Left ventricle myocardium inferior (tissue), 1 donor: ENCODE results near the gene FOXK1. TPM values are rescaled to one million over a fixed set of nuclear protein-coding genes. Genes with fewer than 3 reads are reported as not detected.

Experiments used
- DNase-seq: peaks from one replicate; pipeline ENCODE4 v3.0.0-alpha.2; 2020
- H3K27ac ChIP-seq: fragments of 200-600 bp; replicated peaks from 2 replicates; pipeline ENCODE4 v1.8.0; 2021
- H3K27me3 ChIP-seq: fragments of 200-600 bp; 2 replicates; pipeline ENCODE4 v1.8.0; 2021; ENCODE audit warnings: low read depth
- H3K36me3 ChIP-seq: fragments of 200-600 bp; 2 replicates; pipeline ENCODE4 v1.8.0; 2021
- H3K4me1 ChIP-seq: fragments of 200-600 bp; 2 replicates; pipeline ENCODE4 v1.8.0; 2021
- H3K4me3 ChIP-seq: fragments of 200-600 bp; 2 replicates; pipeline ENCODE4 v1.8.0; 2021; ENCODE audit warnings: mild to moderate bottlenecking, moderate library complexity
- H3K9me3 ChIP-seq: fragments of 200-600 bp; replicated peaks from 2 replicates; pipeline ENCODE4 v1.8.0; 2021
- CTCF ChIP-seq: fragments of 200-600 bp; IDR thresholded peaks from 2 replicates; pipeline ENCODE4 v1.8.0; 2021; ENCODE audit warnings: antibody characterized with exemption, mild to moderate bottlenecking, borderline replicate concordance
- intact Hi-C: fragments of 100-400 bp; cut with micrococcal nuclease; formaldehyde crosslinking; loops from one replicate; pipeline ENCODE4 v1.11.0; 2022
- microRNA-seq: library from miRNA; unstranded; fragments of <30 nt; microRNA quantifications from one replicate; pipeline ENCODE4 v1.2.0, GENCODE V29; 2020
- total RNA-seq: library from RNA; stranded (reverse); fragmentation: NEBNext Ultra II Directional; extraction: Animal tissue kit (Norgen Biotek cat#: 25700); gene quantifications from one replicate; pipeline ENCODE4 v1.2.1, GENCODE V29; 2021
- donor health status: DM: no; HTN: yes; CAD: no; lungs with severe emphysema.

Gene FOXK1
- total RNA-seq, 1 donor from 2014 or later = 18.3 TPM

GRCh38 chr7:4819560-4820404 lies 137.7 kb downstream of the FOXK1 start:
- Histone ChIP-seq H3K27me3 (peaks cover 5% of the 10 kb centered on the region), H3K4me1 (peaks cover 31% of the 10 kb centered on the region), H3K27ac (peak overlapping the region; percentile 80), H3K9me3 (no peaks in the 10 kb centered on the region), H3K36me3 (no peaks in the 10 kb centered on the region), H3K4me3 (peak overlapping the region; percentile 29)
- intact Hi-C loops = no loop called here
- no peak for TF ChIP-seq CTCF
- DNase-seq = peak; percentile 63

GRCh38 chr7:4820405-4820966 lies 138.4 kb downstream of the FOXK1 start:
- Histone ChIP-seq H3K27ac (peak overlapping the region; percentile 80), H3K27me3 (peaks cover 5% of the 10 kb centered on the region), H3K4me1 (peaks cover 31% of the 10 kb centered on the region), H3K36me3 (no peaks in the 10 kb centered on the region), H3K4me3 (peak overlapping the region; percentile 29), H3K9me3 (no peaks in the 10 kb centered on the region)
- no peak for DNase-seq
- TF ChIP-seq CTCF = no peak
- intact Hi-C loops = no loop called here

Small RNA genes lying within 50 kb of the gene (microRNA-seq; reads per million reads assigned to microRNA genes)
- not detected for gene MIR4656

Other genes starting within 250 kb of the FOXK1 start
- gene AP5Z1, start 93.3 kb downstream of the FOXK1 start, total RNA-seq = 13.4 TPM
- 0.05 TPM for gene PAPOLB, start 179.7 kb downstream of the FOXK1 start, total RNA-seq
- 4.5 TPM for gene RADIL, start 201.4 kb downstream of the FOXK1 start, total RNA-seq